Vagina (tissue), 2 donors: ENCODE measurements around the gene SLC6A16.

Experiments used
- POLR2A ChIP-seq, 2 donors: fragments of 450-650 bp; IDR thresholded peaks; one replicate each; pipeline ENCODE4 v1.6.1; 2017; ENCODE audit warnings: antibody characterized with exemption in 2 of 2, mild to moderate bottlenecking in 2 of 2, moderate library complexity in 2 of 2
- TF ChIP-seq, protein P1 (sequence below), 3 experiments: fragments of 450-650 bp in 2 of 3; fragments of 200-600 bp in 1 of 3; sonication (generic) in 1 of 3; IDR thresholded peaks; one replicate each; pipeline ENCODE4 v1.5.1; 2017 to 2019; ENCODE audit warnings: antibody characterized with exemption in 3 of 3, mild to moderate bottlenecking in 2 of 3, moderate library complexity in 2 of 3

DNA sequence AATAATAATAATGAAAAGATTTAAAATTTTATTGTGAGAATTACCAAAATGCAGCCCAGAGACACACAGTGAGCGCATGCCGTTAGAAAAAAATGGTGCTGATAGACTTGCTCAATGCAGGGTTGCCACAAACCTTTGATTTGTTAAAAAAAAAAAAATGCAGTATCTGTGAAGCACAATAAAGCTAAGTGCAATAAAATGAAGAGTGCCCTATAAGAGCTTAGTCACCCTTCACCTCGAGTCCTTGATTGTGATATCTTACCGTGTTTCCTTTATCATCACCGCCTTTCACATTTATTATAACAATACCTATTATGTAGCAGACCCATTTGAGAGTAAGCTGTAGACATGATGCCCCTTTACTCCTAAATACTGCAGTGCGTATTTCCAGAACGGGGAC lies 83.2 kb downstream of the SLC6A16 start:
- no peak for TF ChIP-seq POLR2A (IDR thresholded peaks at IDR 0.05)
- TF ChIP-seq, protein P1, sequence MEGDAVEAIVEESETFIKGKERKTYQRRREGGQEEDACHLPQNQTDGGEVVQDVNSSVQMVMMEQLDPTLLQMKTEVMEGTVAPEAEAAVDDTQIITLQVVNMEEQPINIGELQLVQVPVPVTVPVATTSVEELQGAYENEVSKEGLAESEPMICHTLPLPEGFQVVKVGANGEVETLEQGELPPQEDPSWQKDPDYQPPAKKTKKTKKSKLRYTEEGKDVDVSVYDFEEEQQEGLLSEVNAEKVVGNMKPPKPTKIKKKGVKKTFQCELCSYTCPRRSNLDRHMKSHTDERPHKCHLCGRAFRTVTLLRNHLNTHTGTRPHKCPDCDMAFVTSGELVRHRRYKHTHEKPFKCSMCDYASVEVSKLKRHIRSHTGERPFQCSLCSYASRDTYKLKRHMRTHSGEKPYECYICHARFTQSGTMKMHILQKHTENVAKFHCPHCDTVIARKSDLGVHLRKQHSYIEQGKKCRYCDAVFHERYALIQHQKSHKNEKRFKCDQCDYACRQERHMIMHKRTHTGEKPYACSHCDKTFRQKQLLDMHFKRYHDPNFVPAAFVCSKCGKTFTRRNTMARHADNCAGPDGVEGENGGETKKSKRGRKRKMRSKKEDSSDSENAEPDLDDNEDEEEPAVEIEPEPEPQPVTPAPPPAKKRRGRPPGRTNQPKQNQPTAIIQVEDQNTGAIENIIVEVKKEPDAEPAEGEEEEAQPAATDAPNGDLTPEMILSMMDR (IDR thresholded peaks at IDR 0.05), result no peak
